ENCODE measurements around the gene BATF2.

- no peak for TF ChIP-seq ELK1 (IDR thresholded peaks at IDR 0.05; ENCODE audit: low read depth, low read length)
- TF ChIP-seq POLR2A (IDR thresholded peaks at IDR 0.05; ENCODE audit: low read length), result no peak
- no peak for TF ChIP-seq ESRRA (IDR thresholded peaks at IDR 0.05; ENCODE audit: borderline replicate concordance, low read length)
- no peak for TF ChIP-seq CTCF (IDR thresholded peaks at IDR 0.05)
- no peak for TF ChIP-seq RFX5 (IDR thresholded peaks at IDR 0.05)
Observed at GRCh38 chr11:64994318-64994717, 2.5 kb downstream of the BATF2 start.

Measured in A549 (cell line).